GM23248 (cell line): Measurements from ENCODE around the gene RNF225.

Source experiments
- EZH2 ChIP-seq: fragments of 200-600 bp; sonication (generic); IDR thresholded peaks from 2 replicates; pipeline ENCODE4 v1.6.1; 2018; ENCODE audit warnings: antibody characterized with exemption, mild to moderate bottlenecking; ENCODE audit not compliant: insufficient read depth, poor library complexity, severe bottlenecking
- EZH2phosphoT487 ChIP-seq: fragments of 200-600 bp; sonication (generic); IDR thresholded peaks from 2 replicates; pipeline ENCODE4 v1.6.1; 2018; ENCODE audit warnings: antibody characterized with exemption, moderate library complexity, mild to moderate bottlenecking, low read depth; ENCODE audit not compliant: insufficient read depth

GRCh38 chr19:58386576-58387337 is 8.7 kb upstream of the RNF225 start, which contains the start of gene RPS5:
- TF ChIP-seq EZH2phosphoT487 (no peak), EZH2 (no peak)
